ENCODE measurements around the gene RUFY4. TPM values are rescaled to one million over a fixed set of nuclear protein-coding genes. Genes with fewer than 3 reads are reported as not detected.

RUFY4 gene
- total RNA-seq, 1 experiment from 2014 or later = 0.66 TPM

DNA sequence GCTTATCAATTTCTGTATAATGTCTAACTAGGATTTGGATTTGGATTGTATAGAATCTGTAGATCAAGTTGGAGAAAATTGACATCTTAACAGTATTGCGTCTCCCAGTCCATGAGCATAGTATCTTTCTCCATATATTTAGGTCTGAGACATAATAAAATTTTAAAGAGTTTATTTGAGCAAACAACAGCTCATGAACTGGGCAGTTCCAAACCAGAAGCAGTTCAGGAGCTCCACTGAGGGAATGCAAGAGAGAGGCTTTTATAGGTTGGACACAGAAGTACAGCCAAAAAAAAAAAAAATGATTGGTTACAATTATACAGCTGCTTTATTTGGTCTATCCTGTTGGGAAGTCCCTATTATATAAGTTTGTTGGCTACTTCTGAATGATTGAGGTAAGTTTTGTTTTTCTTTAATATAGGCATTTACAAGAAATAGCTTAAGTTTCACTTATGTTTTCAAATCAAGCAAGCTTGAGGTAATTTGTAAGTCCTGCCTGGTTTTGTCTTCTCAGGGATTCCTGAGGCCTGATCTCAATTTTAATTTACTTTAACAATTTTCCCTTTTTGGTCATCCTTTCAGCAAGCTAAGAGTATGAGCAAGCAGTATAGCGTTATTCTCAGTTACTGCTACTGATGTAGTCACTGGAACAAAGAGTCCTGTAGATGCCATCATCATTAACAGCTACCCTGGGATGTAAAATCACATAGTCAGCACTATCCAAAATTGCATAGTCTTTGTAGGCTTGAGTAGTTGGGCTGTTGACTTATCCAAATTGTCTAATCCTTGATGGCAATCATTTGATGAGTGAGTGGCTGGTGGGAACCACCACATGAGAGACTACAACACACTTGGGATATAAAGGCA, 27.5 kb upstream of the RUFY4 start:
- Histone ChIP-seq H2AFZ (ENCODE audit: low read length) (no peak overlapping the region), H2BK15ac (ENCODE audit: low read depth, low read length) (no peak overlapping the region), H3K18ac (ENCODE audit: insufficient read length, low read depth, low read length) (no peak overlapping the region), H2BK20ac (ENCODE audit: low read depth, low read length, poor library complexity, severe bottlenecking) (no peak overlapping the region), H2BK12ac (ENCODE audit: insufficient read length, low read depth, low read length) (no peak overlapping the region), H3T11ph (ENCODE audit: low read length) (no peak overlapping the region), H3K9me3 (ENCODE audit: control insufficient read depth, low read depth, low read length) (no peaks in the 10 kb centered on the region), H3K4me1 (ENCODE audit: insufficient read depth, low read length) (peaks cover 2% of the 10 kb centered on the region; the same call in 1 of the 2 replicates), H3K4me2 (ENCODE audit: insufficient read depth, insufficient read length, low read length) (no peak overlapping the region), H3K14ac (ENCODE audit: insufficient read depth, low read length) (no peak overlapping the region), H4K20me1 (ENCODE audit: control insufficient read depth, insufficient read depth, insufficient read length) (no peaks in the 10 kb centered on the region), H3K27me3 (ENCODE audit: insufficient read depth, low read length) (no peaks in the 10 kb centered on the region), H2BK120ac (ENCODE audit: low read depth, low read length, poor library complexity, severe bottlenecking) (no peak overlapping the region), H3K23me2 (ENCODE audit: insufficient read length, low read depth, low read length, poor library complexity, severe bottlenecking) (no peaks in the 10 kb centered on the region), H4K5ac (ENCODE audit: insufficient read length, low read depth, low read length) (no peak overlapping the region), H3K9ac (ENCODE audit: extremely low read depth, insufficient read length, low read length) (no peak overlapping the region), H3K79me2 (ENCODE audit: insufficient read depth, low read length) (no peaks in the 10 kb centered on the region), H4K91ac (ENCODE audit: insufficient read length, low read depth, low read length) (no peak overlapping the region), H3K79me1 (ENCODE audit: insufficient read depth, low read depth, low read length, poor library complexity, severe bottlenecking) (no peaks in the 10 kb centered on the region), H3K23ac (ENCODE audit: insufficient read length, low read depth, low read length) (no peak overlapping the region), H3K4ac (ENCODE audit: low read depth, low read length) (no peak overlapping the region), H3K27ac (ENCODE audit: insufficient read length, low read depth, low read length) (no peak overlapping the region), H2AK5ac (ENCODE audit: insufficient read length, low read length) (no peak overlapping the region), H3K56ac (ENCODE audit: insufficient read length, low read depth, low read length) (no peak overlapping the region), H4K8ac (replicated peaks; ENCODE audit: insufficient read length, low read depth, low read length) (no peak overlapping the region), H2BK5ac (ENCODE audit: insufficient read length, low read length) (no peak overlapping the region)
- Mint-ChIP-seq H3K4me1 (0 out of 4 replicates have a peak, but pooled peaks cover 0 to 5% of the 10 kb centered on the region in 2 experiments), H3K27ac (no peak overlapping the region), H3K27me3 (ENCODE audit: low read depth) (peaks cover 43% of the 10 kb centered on the region), H3K36me3 (ENCODE audit: insufficient read depth in 1 of 3, low read depth in 3 of 3) (no peaks in the 10 kb centered on the region; a peak in 1 of 7 replicates), H3K9me3 (peaks cover 8 to 10% of the 10 kb centered on the region in 2 experiments; a peak in 4 of 5 replicates), H3K4me3 (no peak overlapping the region)
- no CpG with 5 or more reads among the region's 2 CpGs for WGBS (ENCODE audit: extremely low coverage, insufficient read length, low lambda C conversion rate)
- no peak for DNase-seq
- TF ChIP-seq CTCF (conservative IDR thresholded peaks at IDR 0.05) = no peak

All from H9 (cell line).